GM19438 (cell line): Measurements from ENCODE around the gene WDR5B.
"Not testable (repeated sequence)": the region's sequence is repeated elsewhere in the genome, so short reads cannot be mapped to it uniquely, and the experiment has no call there.

Experiments used
- ATAC-seq: cut with Tn5 transposase; IDR thresholded peaks from one replicate; pipeline ENCODE4 v1.9.1; 2021; ENCODE audit warnings: low read depth; ENCODE audit not compliant: unreplicated experiment

Gene WDR5B

DNA sequence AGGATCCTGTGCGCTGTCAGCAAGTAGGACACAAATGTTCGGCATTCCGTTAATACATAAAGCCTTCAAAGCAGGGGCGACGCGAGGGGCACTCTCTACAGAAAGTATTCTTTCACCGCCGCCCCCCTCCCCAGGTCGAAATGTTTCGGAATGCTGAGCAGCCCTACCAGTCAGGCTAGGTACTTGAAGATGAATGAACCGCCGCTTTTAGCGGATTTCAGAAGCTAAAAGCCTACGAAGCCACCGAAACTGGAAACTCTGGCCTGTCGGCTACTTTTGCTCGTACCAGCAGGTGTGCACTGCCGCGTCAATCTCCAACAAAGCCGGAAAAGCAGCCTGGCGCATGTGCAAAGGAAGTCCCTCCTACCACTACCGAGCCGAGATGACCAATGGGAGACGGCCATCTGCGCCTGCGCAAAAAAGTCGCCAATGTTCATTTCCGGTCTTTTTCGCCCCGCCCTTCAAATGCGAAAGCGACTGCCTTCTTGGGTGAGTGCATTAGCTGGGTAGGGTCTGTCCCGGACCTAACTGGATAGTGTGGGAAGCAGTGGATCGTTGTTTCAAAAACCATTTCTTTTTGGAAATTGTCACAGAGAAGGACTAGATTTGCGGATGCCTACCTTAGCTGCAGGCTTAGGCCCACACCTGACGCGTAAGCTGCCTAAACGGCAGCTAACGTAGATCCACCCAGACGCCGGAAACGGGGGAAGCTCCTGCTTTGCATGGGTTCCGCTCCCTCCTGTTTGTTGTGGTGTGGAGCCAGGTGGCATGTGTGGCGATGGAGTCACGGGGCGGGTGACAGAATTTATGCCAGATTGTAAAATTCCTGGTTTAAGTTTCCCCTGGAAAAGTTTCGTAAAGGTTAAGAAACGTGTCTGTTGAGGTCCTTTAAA is at the start of gene WDR5B:
TSS of gene WDR5B (minus strand) at position 301 of the 893 bp plus-strand sequence. CDS start 534 bp downstream, outside the sequence.
- ATAC-seq: peak; percentile 88

DNA sequence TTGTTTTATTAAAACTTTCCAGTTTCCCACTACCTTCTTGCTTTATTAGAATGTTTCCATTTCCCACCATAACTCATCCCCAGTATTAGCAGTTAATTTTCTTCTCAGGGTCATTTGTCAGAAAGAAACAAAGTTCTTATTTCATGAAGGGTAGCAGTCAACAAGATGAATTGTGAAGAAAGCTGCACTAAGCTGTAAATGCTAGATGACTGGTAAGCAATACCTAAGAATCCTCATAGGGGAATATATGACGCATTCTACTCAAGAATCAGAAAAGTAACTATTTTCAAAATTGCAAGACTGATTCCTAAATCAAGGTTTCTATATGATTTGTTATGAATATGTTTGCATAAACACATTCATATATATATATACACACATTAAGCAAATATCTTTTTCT is 48.8 kb upstream of the WDR5B start:
- ATAC-seq: no peak

DNA sequence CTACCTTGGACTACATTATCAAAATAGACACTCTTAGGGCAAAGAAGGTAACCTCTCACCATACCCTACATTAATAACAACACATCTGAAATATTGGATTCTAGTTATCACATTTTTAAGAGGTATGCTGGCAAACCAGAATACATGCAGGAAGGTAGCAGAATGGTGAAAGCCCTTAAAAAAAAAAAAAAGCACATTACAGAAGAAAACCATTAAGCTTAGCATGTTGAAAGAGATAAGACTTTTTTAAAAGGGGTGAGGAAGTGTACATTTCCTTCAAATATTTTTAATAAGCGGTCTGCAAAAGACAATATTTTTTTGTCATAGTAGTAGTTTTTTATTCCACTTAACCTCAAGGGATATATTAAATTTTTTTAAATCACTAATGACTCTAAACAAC is 46.5 kb upstream of the WDR5B start:
- no peak for ATAC-seq

DNA sequence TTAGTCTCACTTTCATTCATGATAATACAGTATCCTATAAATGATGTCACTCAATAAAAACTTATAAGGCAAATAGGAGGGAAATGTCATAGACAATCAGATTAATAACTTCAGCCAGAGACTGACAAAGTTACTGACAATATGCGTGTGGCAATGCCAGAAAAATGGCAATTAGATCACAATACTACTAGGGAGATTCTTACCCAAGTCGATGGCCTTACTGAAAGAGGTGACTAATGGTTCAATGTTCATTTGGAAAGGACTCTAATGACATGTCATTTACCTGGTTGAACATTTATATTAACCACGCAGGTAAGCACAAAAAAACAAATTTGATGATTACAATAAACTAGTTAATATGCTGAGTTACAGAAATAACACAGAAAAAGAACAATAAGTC is 45.9 kb upstream of the WDR5B start:
- no peak for ATAC-seq

DNA sequence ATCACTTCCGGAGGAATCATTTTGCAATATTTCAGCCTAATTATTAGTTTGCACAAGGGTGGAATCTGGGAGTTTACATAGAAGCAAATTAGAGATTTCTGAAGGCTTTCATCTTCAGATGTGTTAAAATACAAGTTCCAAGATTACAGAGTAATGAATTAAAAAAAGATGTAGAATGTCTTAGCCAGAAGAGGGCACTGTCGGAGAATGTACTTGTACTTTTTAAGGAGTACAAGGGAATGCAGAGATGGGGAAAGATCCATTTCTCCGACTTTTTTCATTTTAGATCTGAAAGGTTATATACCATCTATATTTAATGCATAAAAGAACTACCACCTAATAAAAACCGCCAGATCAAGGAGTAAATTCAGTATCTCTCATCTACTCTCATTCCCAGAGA is 43.1 kb upstream of the WDR5B start:
- no peak for ATAC-seq

DNA sequence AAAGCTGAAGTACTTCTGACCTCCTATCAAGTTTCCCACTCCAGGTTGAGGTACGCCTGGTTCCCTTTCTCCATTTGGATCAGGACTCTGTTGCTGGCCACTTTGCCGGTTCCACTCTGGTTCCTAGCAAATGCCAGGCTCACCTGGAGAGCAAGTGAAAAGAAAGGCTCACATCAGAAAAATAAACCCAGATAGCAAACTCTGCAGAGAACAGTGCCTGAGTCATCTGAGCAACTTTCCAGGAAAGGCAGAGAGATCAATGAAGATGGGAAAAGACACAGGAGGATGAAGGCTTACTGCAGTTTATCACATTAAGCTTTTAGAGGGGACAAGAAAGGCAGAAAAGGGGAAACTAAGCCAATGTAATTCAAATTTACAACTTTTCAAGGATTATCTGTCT is 41.8 kb upstream of the WDR5B start:
- ATAC-seq: no peak

DNA sequence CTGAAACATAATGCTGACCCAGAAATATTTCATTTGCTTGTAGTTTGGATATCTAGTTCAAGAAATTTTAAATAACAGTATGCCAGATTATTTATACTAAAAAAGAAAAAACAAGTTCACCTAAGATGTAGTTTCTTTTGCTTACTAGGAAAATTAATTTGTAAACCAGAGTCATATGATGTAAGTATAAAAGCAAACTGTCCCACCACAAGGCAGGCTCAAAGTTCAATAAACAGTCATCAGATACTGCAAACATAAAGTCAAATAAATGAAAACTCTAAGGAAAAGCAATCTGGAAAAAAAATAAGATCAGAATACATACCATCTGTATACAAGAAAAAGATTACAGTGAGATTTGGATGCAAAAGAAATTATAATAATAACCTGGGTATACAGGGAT is 40.2 kb upstream of the WDR5B start:
- ATAC-seq: no peak

DNA sequence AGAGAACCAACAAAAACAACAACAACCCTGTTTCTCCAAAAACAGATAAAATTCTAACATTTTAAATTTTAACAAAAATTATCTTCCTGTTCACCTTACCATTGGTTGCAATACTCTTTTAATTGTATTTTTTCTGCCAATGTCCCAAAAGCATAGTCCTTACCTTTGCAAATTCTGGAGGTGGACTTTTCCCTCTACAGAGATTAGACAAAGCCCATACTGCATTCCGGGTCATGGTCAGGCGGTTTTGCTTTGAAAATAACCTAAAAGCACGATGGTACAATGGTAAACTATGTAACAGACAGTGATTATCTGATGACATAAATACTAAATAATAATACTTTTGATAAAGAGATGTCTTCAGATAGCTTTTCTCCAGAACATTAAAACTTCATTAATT is 35.5 kb upstream of the WDR5B start:
- ATAC-seq: no peak

DNA sequence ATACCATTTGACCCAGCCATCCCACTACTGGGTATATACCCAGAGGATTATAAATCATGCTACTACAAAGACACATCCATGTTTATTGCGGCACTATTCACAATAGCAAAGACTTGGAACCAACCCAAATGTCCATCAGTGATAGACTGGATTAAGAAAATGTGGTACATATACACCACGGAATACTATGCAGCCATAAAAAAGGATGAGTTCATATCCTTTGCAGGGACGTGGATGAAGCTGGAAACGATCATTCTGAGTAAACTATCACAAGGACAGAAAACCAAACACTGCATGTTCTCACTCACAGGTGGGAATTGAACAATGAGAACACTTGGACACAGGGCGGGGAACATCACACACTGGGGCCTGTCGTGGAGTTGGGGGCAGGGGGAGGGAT is 32.4 kb upstream of the WDR5B start:
- ATAC-seq: not testable (repeated sequence)

DNA sequence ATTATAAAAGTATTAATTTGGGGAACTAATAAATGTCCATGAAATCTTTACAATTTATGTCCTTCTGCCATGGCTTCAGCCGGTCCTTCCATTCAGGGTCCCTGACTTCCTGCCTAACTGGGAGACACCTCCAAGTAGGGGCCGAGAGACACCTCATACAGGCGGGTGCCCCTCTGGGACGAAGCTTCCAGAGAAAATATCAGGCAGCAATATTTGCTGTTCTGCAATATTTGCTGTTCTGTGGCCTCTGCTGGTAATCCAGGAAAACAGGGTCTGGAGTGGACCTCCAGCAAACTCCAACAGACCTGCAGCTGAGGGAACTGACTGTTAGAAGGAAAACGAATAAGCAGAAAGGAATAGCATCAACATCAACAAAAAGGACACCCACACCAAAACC is 28.6 kb upstream of the WDR5B start:
- not testable (repeated sequence) for ATAC-seq

DNA sequence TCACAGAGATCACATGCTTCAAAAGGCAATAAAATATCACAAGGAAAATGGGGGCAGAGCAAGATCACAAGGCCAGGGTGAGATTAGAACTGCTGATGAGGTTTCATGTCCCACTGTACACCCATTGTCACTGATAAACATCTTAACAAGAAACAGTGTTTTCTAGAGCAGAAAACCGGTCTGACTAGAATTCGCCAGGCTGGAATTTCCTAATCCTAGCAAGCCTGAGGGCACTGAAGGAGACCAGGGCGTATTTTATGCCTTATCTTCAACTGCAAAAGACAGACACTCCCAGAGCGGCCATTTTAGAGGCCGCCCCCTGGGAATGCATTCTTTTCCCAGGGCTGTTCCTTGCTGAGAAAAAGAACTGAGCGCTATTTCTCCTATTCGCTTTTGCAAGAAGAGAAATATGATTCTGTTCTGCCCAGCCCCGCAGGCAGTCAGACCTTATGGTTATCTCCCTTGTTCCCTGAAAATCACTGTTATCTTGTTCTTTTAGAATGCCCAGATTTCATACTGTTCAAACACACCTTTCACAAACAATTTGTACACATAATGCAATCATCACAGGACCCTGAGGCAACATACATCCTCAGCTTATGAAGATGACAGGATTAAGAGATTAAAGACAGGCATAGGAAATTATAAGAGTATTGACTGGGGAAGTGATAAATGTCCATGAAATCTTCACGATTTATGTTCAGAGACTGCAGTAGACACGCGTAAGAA is 28.1 kb upstream of the WDR5B start:
- ATAC-seq: not testable (repeated sequence)

DNA sequence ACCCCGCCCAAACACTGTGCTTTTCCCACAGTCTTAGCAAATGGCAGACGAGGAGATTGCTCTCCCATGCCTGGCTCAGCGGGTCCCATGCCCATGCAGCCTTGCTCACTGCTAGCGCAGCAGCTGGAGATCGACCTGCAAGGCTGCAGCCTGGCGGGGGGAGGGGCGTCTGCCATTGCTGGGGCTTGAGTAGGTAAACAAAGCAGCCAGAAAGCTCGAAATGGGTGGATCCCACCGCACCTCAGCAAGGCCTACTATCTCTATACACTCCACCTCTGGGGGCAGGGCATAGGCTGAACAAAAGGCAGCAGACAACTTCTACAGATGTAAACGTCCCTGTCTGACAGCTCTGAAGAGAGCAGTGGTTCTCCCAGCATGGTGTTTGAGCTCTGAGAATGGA is 27.2 kb upstream of the WDR5B start:
- ATAC-seq: no peak

DNA sequence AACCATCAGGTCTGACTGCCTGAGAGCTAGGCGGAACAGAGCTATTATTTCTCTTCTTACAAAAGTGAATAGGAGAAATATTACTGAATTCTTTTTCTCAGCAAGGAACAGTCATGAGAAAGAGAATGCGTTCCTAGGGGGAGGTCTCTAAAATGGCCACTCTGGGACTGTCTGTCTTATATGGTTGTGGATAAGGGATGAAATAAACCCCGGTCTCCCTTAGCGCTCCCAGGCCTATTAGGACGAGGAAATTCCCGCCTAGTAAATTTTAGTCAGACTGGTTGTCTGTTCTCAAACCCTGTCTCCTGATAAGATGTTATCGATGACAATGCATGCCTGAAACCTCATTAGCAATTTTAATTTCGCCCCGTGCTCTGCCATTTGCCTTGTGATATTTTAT is 20.1 kb upstream of the WDR5B start:
- no peak for ATAC-seq

DNA sequence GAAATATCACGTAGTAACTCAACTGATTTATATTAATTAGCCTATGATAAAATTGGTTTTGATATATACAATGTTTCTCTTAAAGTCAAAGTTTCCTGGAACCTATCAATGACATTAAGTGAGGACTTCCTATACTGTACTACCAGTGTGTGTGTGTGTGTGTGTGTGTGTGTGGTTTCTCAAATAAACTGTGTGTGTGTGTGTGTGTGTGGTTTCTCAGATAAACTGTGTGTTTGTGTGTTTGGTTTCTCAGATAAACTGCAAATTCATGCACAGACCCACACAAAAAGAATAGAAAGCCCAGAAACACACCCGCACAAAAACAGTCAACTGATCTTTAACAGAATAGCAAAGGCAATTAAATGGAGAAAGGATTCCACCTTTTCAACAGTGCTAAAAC is 14.5 kb upstream of the WDR5B start:
- no peak for ATAC-seq

DNA sequence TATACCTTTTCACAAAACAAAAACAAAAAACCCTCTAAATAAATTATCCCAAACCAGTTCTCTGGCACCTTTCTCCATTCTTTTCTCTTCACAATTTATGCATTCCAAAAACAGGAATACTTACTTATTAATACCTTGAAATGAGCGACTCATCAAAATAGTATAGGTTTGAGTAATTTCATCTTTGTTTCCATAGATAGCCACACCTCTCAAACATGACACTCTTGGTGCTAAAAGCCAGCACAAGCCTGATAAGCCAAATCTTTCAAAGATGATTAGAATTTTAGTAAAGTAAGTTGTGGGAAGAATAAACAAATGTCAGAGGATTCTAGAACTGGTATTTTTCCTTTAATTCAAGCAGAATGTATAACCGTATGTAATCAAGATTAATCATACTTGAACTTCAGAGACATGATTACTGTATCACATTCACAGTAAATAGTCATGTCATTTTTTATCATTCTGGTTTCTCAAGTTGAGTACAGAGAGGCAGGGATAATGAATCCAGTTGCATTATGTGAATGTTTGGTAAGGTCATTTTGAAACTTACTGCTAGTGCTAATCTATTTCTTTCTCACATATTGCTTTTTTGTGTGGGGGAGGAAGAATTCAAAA is 12.1 kb upstream of the WDR5B start:
- ATAC-seq: no peak

DNA sequence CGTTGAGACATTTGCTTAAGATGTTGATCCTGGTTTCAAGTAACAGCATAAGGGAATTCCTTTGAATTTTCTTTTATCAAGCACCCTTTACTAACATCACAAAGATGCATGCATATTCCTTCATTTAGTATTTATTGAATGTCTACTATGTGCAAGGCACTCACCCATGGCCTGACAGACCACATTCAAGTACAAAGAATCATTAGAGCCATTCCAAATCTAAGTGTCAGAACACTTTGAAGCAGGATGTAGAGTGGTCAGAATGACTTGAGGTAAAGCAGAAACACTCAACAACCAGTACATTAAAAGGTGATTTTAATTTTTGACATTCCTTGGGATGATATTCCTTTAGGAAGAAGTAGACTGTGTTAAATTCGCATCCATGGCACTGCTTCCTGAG is 6.0 kb upstream of the WDR5B start:
- no peak for ATAC-seq

DNA sequence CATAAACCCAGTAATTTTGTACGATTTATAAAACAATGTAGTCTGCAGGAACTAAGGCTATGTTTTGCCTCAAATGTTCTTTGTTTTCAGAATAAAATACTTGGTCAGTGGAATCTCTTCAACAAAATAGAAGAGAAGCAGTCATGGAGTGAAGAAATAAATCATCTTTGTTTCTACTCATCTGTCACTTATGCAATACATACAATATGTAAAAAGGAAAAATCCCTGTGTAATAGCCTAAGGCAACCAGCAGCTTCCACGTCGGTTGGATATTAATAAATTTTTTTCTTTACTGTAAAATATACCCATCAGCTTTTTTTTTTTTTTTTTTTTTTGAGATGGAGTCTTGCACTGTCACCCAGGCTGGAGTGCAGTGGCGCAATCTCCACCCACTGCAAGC is 5.2 kb upstream of the WDR5B start:
- ATAC-seq: no peak

DNA sequence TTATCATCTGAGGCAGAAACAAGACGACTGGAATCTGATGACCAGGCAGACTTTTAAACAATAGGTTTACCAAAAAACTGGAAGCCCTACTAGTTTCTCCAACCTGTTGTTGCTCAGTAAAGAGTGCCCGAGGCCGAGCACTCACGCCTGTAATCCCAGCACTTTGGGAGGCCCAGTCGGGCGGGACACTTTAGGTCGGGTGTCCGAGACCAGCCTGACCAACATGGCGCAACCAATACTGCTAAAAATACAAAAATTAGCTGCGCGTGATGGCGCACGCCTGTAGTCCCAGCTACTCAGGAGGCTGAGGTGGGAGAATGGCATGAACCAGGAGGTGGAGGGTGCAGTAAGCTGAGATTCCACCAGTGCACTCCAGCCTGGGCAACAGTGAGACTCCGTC is 1.1 kb upstream of the WDR5B start:
- ATAC-seq: no peak

DNA sequence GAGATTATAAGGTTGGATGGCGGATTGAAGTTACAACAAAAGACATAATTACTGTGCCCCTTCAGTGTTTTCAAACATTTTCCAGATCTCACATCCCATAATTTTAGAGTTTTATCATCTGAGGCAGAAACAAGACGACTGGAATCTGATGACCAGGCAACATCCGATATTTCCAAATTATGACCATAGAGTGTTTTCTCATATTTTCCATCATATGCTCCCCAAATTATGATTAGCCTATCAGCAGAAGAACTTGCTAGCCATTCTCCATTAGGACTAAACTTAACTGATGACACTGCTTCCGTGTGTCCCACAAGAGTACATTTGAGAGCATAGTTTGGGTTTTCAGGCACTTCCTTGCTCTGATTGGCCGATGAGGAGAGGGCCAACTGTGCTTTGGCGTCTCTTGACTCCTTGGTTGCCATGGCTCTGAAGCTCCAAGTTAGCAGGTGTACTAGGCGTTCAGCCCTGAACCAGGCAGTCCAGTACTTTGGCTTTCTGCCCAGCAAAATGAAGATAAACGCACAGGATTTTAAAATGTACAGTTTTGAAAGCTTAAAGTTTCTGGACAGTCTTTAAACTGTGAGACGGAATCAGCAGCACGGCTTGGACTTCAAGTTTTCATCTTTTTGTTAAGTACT is 638 bp downstream of the WDR5B start:
- ATAC-seq: peak; percentile 54

DNA sequence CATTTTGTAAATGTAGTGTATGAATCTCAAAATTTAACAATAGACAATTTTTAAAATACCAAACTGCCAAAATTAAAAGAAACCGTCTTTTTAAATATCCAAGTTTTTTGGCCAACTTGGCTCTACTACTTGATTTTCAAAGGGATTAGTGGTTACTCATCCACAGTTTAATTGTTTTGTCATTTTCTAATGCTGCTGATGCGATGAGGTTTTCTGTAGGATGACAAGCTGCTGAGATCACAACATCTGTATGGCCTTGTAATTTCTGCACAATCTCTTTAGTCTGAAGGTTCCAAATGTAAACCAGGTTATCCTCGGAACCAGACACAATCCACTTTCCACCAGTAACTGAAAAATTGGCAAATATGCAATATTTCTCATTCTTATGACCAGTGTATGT is 1.5 kb downstream of the WDR5B start:
- no peak for ATAC-seq

DNA sequence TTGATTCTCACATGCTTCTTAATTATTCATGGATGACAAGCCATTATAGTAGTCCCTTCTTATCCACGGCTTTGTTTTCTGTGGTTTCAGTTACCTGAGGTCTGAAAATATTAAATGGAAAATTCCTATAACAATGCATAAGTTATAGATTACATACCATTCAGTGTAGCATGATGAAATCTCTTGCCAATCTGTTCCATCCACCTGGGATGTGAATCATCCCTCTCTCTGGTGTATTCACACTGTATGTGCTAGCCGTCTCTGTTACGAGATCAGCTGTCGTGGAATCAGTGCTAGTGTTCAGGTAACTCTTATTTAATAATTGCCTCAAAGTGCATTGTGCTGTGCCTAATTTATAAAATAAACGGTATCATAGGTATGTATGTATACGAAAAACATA is 5.2 kb downstream of the WDR5B start:
- no peak for ATAC-seq
